ENCODE results near the gene JARID2.

Gene JARID2

GRCh38 chr6:15336900-15337560, 91.2 kb downstream of the JARID2 start:
- no peak overlapping the region for H3K27ac ChIP-seq (ENCODE audit: low read depth, low read length, poor library complexity, severe bottlenecking)

GRCh38 chr6:15337582-15337981, 91.7 kb downstream of the JARID2 start:
- Histone ChIP-seq H3K36me3 (ENCODE audit: insufficient read depth, low read length) (no peaks in the 10 kb centered on the region), H3K79me2 (ENCODE audit: insufficient read depth, low read length) (no peaks in the 10 kb centered on the region), H2AFZ (ENCODE audit: low read length) (no peak overlapping the region), H3K4me3 (ENCODE audit: low read depth, low read length, poor library complexity, severe bottlenecking) (no peak overlapping the region), H4K20me1 (ENCODE audit: insufficient read depth, low read length) (no peaks in the 10 kb centered on the region), H3K4me2 (ENCODE audit: low read length) (no peak overlapping the region), H3K27ac (ENCODE audit: low read depth, low read length, poor library complexity, severe bottlenecking) (no peak overlapping the region), H3F3A (ENCODE audit: insufficient read depth, low read length) (no peaks in the 10 kb centered on the region), H3K4me1 (ENCODE audit: insufficient read depth, low read length, severe bottlenecking) (no peaks in the 10 kb centered on the region), H3K9me2 (ENCODE audit: low read depth, low read length) (no peaks in the 10 kb centered on the region), H3K9ac (ENCODE audit: low read length) (no peak overlapping the region), H3K27me3 (ENCODE audit: insufficient read depth, low read length) (no peaks in the 10 kb centered on the region), H3K9me3 (ENCODE audit: low read length) (no peaks in the 10 kb centered on the region)
- TF ChIP-seq EZH2 (IDR thresholded peaks at IDR 0.05; ENCODE audit: borderline replicate concordance, low read length) (no peak), CTCF (IDR thresholded peaks at IDR 0.05; ENCODE audit: low read length) (no peak)

More at GRCh38 chr6:15336900-15337560, 91.2 kb downstream of the JARID2 start:
- Histone ChIP-seq H3K4me3 (ENCODE audit: low read depth, low read length, poor library complexity, severe bottlenecking) (no peak overlapping the region), H3K4me2 (ENCODE audit: low read length) (no peak overlapping the region), H3K36me3 (ENCODE audit: insufficient read depth, low read length) (no peaks in the 10 kb centered on the region), H2AFZ (ENCODE audit: low read length) (no peak overlapping the region), H3K9me3 (ENCODE audit: low read length) (no peaks in the 10 kb centered on the region), H4K20me1 (ENCODE audit: insufficient read depth, low read length) (no peaks in the 10 kb centered on the region), H3K79me2 (ENCODE audit: insufficient read depth, low read length) (no peaks in the 10 kb centered on the region), H3K4me1 (ENCODE audit: insufficient read depth, low read length, severe bottlenecking) (no peaks in the 10 kb centered on the region), H3K27me3 (ENCODE audit: insufficient read depth, low read length) (no peaks in the 10 kb centered on the region), H3F3A (ENCODE audit: insufficient read depth, low read length) (no peaks in the 10 kb centered on the region), H3K9me2 (ENCODE audit: low read depth, low read length) (no peaks in the 10 kb centered on the region), H3K9ac (ENCODE audit: low read length) (no peak overlapping the region)
- TF ChIP-seq CTCF (IDR thresholded peaks at IDR 0.05; ENCODE audit: low read length): no peak
- no peak for TF ChIP-seq EZH2 (IDR thresholded peaks at IDR 0.05; ENCODE audit: borderline replicate concordance, low read length)

- Histone ChIP-seq H3K4me2 (ENCODE audit: low read length) (no peak overlapping the region), H3K9me2 (ENCODE audit: low read depth, low read length) (no peaks in the 10 kb centered on the region), H3K4me3 (ENCODE audit: low read depth, low read length, poor library complexity, severe bottlenecking) (no peak overlapping the region), H3K4me1 (ENCODE audit: insufficient read depth, low read length, severe bottlenecking) (no peaks in the 10 kb centered on the region), H3K9ac (ENCODE audit: low read length) (no peak overlapping the region), H3K27ac (ENCODE audit: low read depth, low read length, poor library complexity, severe bottlenecking) (no peak overlapping the region), H4K20me1 (ENCODE audit: insufficient read depth, low read length) (no peaks in the 10 kb centered on the region), H3K27me3 (ENCODE audit: insufficient read depth, low read length) (no peaks in the 10 kb centered on the region), H3K9me3 (ENCODE audit: low read length) (no peaks in the 10 kb centered on the region), H2AFZ (ENCODE audit: low read length) (no peak overlapping the region), H3F3A (ENCODE audit: insufficient read depth, low read length) (no peaks in the 10 kb centered on the region), H3K36me3 (ENCODE audit: insufficient read depth, low read length) (no peaks in the 10 kb centered on the region), H3K79me2 (ENCODE audit: insufficient read depth, low read length) (no peaks in the 10 kb centered on the region)
- no peak for TF ChIP-seq EZH2 (IDR thresholded peaks at IDR 0.05; ENCODE audit: borderline replicate concordance, low read length)
- TF ChIP-seq CTCF (IDR thresholded peaks at IDR 0.05; ENCODE audit: low read length): no peak
Measured at GRCh38 chr6:15338476-15338875, 92.6 kb downstream of the JARID2 start.

Measured in OCI-LY1 (cell line).